ENCODE measurements around the gene KY. TPM values are rescaled to one million over a fixed set of nuclear protein-coding genes. Genes with fewer than 3 reads are reported as not detected.

The KY gene
- polyA plus RNA-seq, 1 donor (not counting 4 experiments of a cell fraction or from before 2014, with no cell fraction given), result not detected

DNA sequence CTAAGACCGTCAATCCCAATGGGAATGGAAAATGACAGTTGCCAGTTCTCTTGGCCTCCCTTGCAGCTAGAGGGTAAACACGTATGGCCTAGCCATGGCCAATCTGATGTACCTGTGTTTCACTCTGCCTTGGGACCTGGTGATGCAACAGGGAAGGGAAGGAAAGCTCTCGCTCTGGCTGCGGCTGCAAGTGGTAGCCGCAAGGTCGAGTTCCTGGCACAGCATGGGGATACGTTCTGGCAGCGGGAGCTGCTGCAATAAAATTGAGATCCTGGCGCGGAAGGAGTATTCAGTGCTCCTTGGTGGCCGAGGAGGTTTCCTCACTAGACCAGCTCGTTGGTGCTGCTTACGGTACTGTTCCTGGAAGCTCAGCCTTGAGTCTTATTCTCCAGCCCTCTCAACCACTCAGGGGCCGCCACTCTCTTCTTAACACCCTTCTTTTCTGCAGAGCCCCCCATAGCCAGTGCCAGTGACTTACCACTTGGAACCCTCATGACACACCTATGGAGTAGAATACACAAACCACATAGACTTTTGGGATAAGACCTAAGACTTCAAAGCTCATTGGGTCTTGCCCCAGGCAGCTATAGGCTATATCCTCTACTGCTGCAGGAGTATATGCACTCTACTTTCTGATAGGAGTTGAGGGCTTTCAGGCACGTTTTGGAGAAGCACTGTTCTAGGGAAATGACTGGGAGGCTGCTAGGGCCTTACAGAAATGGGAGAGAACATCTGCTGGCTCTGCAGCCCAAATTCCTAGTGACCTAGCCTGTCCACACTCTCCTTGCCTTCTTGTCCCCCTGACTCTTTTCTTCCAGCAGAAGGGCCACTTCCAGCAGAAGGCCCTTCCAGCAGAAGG, 2.7 kb downstream of the KY start:
- H2AFZ ChIP-seq (ENCODE audit: control insufficient read depth, low read length), result no peak overlapping the region
- no peak overlapping the region for H3K27ac ChIP-seq (ENCODE audit: control insufficient read depth, insufficient read depth, low read length)
- no peak overlapping the region for H3K4me2 ChIP-seq (ENCODE audit: control insufficient read depth, extremely low read depth, insufficient read depth, low read depth, low read length)
- DNase-seq (ENCODE audit: low read depth, low spot score) (no peak), FAIRE-seq (no peak)
- peaks cover 8% of the 10 kb centered on the region for H3K27me3 ChIP-seq (ENCODE audit: control insufficient read depth, extremely low read depth, insufficient read depth, low read length)
- H3K4me3 ChIP-seq (ENCODE audit: control insufficient read depth in 2 of 3, extremely low read depth in 1 of 3, insufficient read depth in 2 of 3, low read depth in 1 of 3, low read length in 3 of 3), result no peak overlapping the region
- no peaks in the 10 kb centered on the region for H3K36me3 ChIP-seq (ENCODE audit: control insufficient read depth in 2 of 2, extremely low read depth in 1 of 2, insufficient read depth in 2 of 2, low read length in 2 of 2)
- dilution Hi-C loops (cut with MboI; ENCODE audit: extremely low pct_ligation_motif_present, low sequenced_read_pairs), result no loop called here
- no peak overlapping the region for H3K9ac ChIP-seq (ENCODE audit: control insufficient read depth, extremely low read depth, insufficient read depth, low read length)
- H3K79me2 ChIP-seq (ENCODE audit: control insufficient read depth, insufficient read depth, low read length), result no peaks in the 10 kb centered on the region
- H3K9me1 ChIP-seq (ENCODE audit: control insufficient read depth, extremely low read depth, insufficient read depth, low read length), result no peaks in the 10 kb centered on the region
- no peaks in the 10 kb centered on the region for H3K9me3 ChIP-seq (ENCODE audit: control insufficient read depth, low read depth, low read length)
- peaks cover 15% of the 10 kb centered on the region for H3K4me1 ChIP-seq (ENCODE audit: control insufficient read depth, extremely low read depth, insufficient read depth, low read length)
- no peaks in the 10 kb centered on the region for H4K20me1 ChIP-seq (ENCODE audit: control insufficient read depth, extremely low read depth, insufficient read depth, low read length)
- TF ChIP-seq EZH2 (IDR thresholded peaks at IDR 0.05; ENCODE audit: low read length), result no peak
- TF ChIP-seq, protein P1, sequence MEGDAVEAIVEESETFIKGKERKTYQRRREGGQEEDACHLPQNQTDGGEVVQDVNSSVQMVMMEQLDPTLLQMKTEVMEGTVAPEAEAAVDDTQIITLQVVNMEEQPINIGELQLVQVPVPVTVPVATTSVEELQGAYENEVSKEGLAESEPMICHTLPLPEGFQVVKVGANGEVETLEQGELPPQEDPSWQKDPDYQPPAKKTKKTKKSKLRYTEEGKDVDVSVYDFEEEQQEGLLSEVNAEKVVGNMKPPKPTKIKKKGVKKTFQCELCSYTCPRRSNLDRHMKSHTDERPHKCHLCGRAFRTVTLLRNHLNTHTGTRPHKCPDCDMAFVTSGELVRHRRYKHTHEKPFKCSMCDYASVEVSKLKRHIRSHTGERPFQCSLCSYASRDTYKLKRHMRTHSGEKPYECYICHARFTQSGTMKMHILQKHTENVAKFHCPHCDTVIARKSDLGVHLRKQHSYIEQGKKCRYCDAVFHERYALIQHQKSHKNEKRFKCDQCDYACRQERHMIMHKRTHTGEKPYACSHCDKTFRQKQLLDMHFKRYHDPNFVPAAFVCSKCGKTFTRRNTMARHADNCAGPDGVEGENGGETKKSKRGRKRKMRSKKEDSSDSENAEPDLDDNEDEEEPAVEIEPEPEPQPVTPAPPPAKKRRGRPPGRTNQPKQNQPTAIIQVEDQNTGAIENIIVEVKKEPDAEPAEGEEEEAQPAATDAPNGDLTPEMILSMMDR (optimal IDR thresholded peaks at IDR 0.05 in 1 of 3, IDR thresholded peaks at IDR 0.05 in 1 of 3, conservative IDR thresholded peaks at IDR 0.05 in 1 of 3; ENCODE audit: extremely low read depth in 1 of 3, insufficient read depth in 2 of 3, low read length in 3 of 3), result no peak

DNA sequence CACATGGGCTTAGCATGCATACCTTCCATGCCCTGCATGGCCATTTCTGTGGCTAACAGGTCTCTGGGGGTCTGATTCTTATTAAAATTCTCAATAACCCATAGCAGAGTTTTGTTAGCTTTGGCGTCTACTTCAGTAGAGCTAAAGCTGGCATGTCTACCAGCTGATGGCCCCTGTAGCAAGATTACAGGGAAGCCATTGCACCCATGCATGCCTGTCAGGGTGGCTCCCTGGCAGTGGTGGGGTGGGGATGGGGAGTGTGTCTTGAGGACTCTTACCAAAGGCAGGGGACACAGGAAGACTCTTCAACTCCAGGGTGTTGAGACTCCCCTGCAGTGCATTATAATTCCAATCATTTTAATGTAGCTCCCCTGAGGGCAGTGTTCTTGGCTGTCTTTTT, 4.7 kb downstream of the KY start:
- H3K79me2 ChIP-seq (ENCODE audit: control insufficient read depth, insufficient read depth, low read length), result no peaks in the 10 kb centered on the region
- no peaks in the 10 kb centered on the region for H3K36me3 ChIP-seq (ENCODE audit: control insufficient read depth in 2 of 2, extremely low read depth in 1 of 2, insufficient read depth in 2 of 2, low read length in 2 of 2)
- H3K4me2 ChIP-seq (ENCODE audit: control insufficient read depth, extremely low read depth, insufficient read depth, low read depth, low read length), result no peak overlapping the region
- H3K4me1 ChIP-seq (ENCODE audit: control insufficient read depth, extremely low read depth, insufficient read depth, low read length), result peaks cover 8% of the 10 kb centered on the region
- dilution Hi-C loops (cut with MboI; ENCODE audit: extremely low pct_ligation_motif_present, low sequenced_read_pairs), result no loop called here
- no peaks in the 10 kb centered on the region for H4K20me1 ChIP-seq (ENCODE audit: control insufficient read depth, extremely low read depth, insufficient read depth, low read length)
- TF ChIP-seq, protein P1 (optimal IDR thresholded peaks at IDR 0.05 in 1 of 3, IDR thresholded peaks at IDR 0.05 in 1 of 3, conservative IDR thresholded peaks at IDR 0.05 in 1 of 3; ENCODE audit: extremely low read depth in 1 of 3, insufficient read depth in 2 of 3, low read length in 3 of 3), result no peak
- TF ChIP-seq EZH2 (IDR thresholded peaks at IDR 0.05; ENCODE audit: low read length), result no peak
- no peaks in the 10 kb centered on the region for H3K9me1 ChIP-seq (ENCODE audit: control insufficient read depth, extremely low read depth, insufficient read depth, low read length)
- no peaks in the 10 kb centered on the region for H3K9me3 ChIP-seq (ENCODE audit: control insufficient read depth, low read depth, low read length)
- H3K4me3 ChIP-seq (ENCODE audit: control insufficient read depth in 2 of 3, extremely low read depth in 1 of 3, insufficient read depth in 2 of 3, low read depth in 1 of 3, low read length in 3 of 3), result no peak overlapping the region
- DNase-seq (ENCODE audit: low read depth, low spot score) (no peak), FAIRE-seq (no peak)
- H3K27ac ChIP-seq (ENCODE audit: control insufficient read depth, insufficient read depth, low read length), result no peak overlapping the region
- H3K9ac ChIP-seq (ENCODE audit: control insufficient read depth, extremely low read depth, insufficient read depth, low read length), result no peak overlapping the region
- H3K27me3 ChIP-seq (ENCODE audit: control insufficient read depth, extremely low read depth, insufficient read depth, low read length), result no peaks in the 10 kb centered on the region
- H2AFZ ChIP-seq (ENCODE audit: control insufficient read depth, low read length), result no peak overlapping the region

All from keratinocyte (primary cell).